Measurements from ENCODE around the gene COL4A3. TPM values are rescaled to one million over a fixed set of nuclear protein-coding genes. Genes with fewer than 3 reads are reported as not detected.
A peak's percentile ranks its signal among the peaks of the same experiment; 100 is the strongest.

COL4A3 gene
- total and polyA plus RNA-seq, 9 of the 15 experiments (the other 6 are each of a cell fraction or from before 2014, with no cell fraction given): not detected

DNA sequence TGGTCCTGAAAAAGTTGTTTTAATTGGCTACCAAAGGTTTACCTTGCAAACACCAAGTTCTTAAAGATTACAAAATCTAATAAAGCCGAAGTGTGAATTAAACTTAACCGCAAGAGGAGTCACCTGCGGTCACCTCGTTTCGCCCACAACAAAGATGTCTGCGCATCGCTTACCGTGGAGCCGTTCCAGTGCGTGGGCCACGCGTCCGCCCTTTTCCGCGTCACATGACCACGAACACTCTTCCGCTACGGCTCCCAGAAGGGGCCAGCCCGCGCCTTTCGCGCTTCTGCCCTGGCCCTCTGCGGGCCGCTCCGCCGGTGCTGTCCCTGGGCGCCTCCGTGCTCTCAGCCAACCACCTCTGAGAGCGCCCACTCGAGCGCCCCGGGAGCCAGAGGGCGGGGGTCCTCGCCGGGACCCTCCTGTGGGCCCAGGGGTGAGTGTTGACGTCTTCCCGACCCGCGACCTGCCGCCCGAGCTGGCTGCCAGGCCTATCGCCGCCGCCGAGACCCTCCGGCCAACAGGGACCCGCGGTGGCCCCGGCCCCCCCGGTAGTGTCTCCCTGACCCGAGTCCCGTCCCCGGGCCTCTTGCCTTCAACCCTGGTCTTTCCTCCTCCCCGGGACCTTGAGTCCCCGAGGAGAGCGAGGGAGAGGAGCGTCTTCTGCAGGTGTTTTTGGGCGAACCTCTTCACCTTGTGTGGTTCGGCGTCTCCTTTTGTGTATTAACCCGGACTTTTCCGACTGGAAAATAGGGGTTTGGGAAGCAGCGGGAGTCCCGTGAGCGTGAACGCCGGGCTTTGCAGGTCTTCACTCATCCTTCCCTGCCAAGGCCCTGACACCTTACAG is 160.8 kb downstream of the COL4A3 start, which contains the start of gene MFF (continued):
- TF ChIP-seq ZNF224 (CRISPR knock-in tag; IDR thresholded peaks at IDR 0.05): peak; percentile 84; the same call in 1 of the 2 replicates
- peak; percentile 79; the same call in 1 of the 2 replicates for TF ChIP-seq SAFB (IDR thresholded peaks at IDR 0.05; ENCODE audit: borderline replicate concordance, low read depth, low read length)
- TF ChIP-seq MEF2D (tag; conservative IDR thresholded peaks at IDR 0.05; ENCODE audit: low read depth): no peak
- TF ChIP-seq NRF1 (conservative IDR thresholded peaks at IDR 0.05 in 1 of 2, IDR thresholded peaks at IDR 0.05 in 1 of 2): peak; percentile 46 to 57; a peak in 3 of 4 replicates
- no peak for TF ChIP-seq ZNF398 (CRISPR knock-in tag; IDR thresholded peaks at IDR 0.05)
- TF ChIP-seq FUS (optimal IDR thresholded peaks at IDR 0.05; ENCODE audit: low read depth, low read length): no peak
- peak; percentile 71 for TF ChIP-seq ZBTB7A (IDR thresholded peaks at IDR 0.05; ENCODE audit: borderline replicate concordance, control insufficient read depth, low read depth, low read length)
- no peak for TF ChIP-seq DLX4 (CRISPR knock-in tag; IDR thresholded peaks at IDR 0.05)
- TF ChIP-seq FOXK2 (conservative IDR thresholded peaks at IDR 0.05 in 1 of 2, IDR thresholded peaks at IDR 0.05 in 1 of 2; ENCODE audit: low read depth in 2 of 2): peak in 1 of 2 experiments; percentile 36; a peak in 1 of 4 replicates
- no peak for TF ChIP-seq ZBTB49 (CRISPR knock-in tag; IDR thresholded peaks at IDR 0.05; ENCODE audit: borderline replicate concordance)
- no peak for TF ChIP-seq ZNF23 (CRISPR knock-in tag; IDR thresholded peaks at IDR 0.05)
- peak in 1 of 2 experiments; percentile 75; a peak in 1 of 4 replicates for TF ChIP-seq FOXA3 (CRISPR knock-in tag; conservative IDR thresholded peaks at IDR 0.05 in 1 of 2, IDR thresholded peaks at IDR 0.05 in 1 of 2)
- TF ChIP-seq, protein P1, sequence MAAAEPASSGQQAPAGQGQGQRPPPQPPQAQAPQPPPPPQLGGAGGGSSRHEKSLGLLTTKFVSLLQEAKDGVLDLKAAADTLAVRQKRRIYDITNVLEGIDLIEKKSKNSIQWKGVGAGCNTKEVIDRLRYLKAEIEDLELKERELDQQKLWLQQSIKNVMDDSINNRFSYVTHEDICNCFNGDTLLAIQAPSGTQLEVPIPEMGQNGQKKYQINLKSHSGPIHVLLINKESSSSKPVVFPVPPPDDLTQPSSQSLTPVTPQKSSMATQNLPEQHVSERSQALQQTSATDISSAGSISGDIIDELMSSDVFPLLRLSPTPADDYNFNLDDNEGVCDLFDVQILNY (CRISPR knock-in tag; IDR thresholded peaks at IDR 0.05): no peak; the same call in 1 of the 2 replicates
- TF ChIP-seq SFPQ (IDR thresholded peaks at IDR 0.05; ENCODE audit: low read depth, low read length): no peak
- no peak for TF ChIP-seq HEY1 (CRISPR knock-in tag; IDR thresholded peaks at IDR 0.05; ENCODE audit: borderline replicate concordance)
- TF ChIP-seq XRCC5 (IDR thresholded peaks at IDR 0.05; ENCODE audit: low read depth, low read length): no peak

Measured in K562 (cell line).